HepG2 (cell line): Measurements from ENCODE around the gene ULK4.

Experiments used
- ARNT ChIP-seq: fragments of 450-650 bp; IDR thresholded peaks from 2 replicates; pipeline ENCODE4 v1.6.1; 2017
- NFE2L2 ChIP-seq: fragments of 150-350 bp; IDR thresholded peaks from 2 replicates; pipeline ENCODE4 v1.6.1; 2014; ENCODE audit warnings: low read length

- no peak for TF ChIP-seq NFE2L2
- TF ChIP-seq ARNT: no peak
These were observed 443.3 kb downstream of the ULK4 start for GRCh38 chr3:41518626-41519025.
